GM21786 (cell line): ENCODE data around the gene DUSP2.

Source experiments
- ATAC-seq: cut with Tn5 transposase; IDR thresholded peaks from one replicate; pipeline ENCODE4 v1.9.1; 2021; ENCODE audit not compliant: unreplicated experiment

The DUSP2 gene

DNA sequence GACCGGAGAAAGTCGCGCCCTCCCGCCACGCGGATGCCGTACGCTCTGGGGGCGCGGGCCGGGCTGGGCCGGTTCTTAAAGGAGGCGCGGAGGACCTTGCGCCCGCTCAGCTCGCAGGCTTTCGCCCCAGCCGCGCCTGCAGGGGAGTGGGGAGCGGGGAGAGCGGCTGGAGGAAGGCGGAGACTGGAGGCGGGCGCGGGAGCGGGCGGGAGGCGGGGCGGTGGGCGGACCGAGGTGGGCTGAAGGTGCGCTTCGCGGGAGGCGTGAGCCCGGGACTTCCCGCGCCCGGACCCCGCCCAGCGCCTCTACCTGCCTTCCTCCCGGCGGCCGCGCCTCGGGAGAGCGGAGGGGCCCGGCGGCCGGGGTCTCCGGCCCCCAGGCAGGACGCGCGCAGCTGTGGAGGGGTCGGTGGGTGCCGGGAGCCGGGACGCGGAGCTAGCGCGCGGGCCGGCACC, 28.8 kb downstream of the DUSP2 start, which contains the start of gene ADRA2B:
Gene ADRA2B (minus strand): TSS at position 148 of the 455 bp plus-strand sequence. CDS start 422 bp downstream, outside the sequence.
- ATAC-seq: no peak

DNA sequence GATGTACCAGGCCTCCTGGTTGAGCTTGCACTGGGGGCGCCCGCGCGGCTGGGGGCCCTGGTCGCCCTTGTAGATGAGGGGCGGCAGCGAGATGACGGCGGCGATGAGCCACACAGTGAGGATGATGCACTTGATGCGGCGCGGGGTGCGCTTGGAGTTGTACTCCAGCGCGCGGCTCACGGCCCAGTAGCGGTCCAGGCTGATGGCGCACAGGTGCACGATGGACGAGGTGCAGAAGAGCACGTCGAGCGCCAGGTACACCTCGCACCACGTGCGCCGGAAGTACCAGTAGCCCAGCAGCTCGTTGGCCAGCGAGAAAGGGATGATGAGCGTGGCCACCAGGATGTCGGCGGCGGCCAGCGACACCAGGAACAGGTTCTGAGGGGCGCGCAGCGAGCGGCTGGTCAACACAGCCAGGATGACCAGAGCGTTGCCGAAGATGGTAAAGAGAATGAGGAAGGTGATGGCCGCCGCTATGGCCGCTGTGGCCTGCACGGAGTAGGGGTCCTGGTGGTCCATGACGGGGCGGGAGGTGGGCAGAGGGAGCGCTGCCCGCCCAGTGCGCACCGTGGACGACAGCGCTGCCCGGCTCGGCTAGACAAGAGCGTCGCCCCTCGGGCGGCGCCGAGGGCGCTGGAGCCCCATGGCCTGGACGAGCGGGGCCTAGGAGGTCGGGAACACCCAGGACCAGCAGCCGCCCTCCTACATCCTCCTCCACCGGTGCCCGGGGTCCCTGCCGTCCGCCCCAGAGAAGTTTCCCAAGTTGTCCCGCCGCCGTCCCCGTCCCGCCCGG, 29.4 kb downstream of the DUSP2 start:
- ATAC-seq: no peak

DNA sequence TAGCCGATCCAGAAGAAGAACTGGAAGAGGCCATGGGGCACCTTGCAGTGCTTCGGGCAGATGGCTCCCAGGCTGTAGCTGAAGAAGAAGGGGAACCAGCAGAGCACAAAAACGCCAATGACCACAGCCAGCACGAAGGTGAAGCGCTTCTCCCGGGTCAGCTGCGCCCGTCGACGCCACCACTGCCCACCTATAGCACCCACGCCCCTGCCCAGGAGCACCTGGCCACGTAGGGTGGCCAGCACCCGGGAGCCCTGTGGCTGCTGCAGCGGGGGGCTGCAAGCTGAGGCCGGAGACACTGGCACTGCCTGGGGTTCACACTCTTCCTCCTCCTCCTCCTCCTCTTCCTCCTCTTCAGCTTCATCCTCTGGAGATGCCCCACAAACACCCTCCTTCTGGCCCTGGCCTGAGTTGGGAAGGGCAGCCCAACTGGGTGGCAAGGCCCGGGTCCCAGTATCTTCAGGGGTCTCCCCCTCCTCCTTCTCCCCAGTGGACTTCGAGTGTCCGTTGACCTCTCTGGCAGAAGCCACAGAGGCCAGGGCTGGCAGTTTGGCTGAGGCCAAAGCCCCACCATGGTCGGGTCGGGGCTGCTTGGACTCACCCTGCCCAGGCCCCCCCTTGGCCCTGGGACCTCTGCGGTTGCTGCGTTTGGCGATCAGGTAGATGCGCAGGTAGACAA, 30.2 kb downstream of the DUSP2 start:
- ATAC-seq: no peak

DNA sequence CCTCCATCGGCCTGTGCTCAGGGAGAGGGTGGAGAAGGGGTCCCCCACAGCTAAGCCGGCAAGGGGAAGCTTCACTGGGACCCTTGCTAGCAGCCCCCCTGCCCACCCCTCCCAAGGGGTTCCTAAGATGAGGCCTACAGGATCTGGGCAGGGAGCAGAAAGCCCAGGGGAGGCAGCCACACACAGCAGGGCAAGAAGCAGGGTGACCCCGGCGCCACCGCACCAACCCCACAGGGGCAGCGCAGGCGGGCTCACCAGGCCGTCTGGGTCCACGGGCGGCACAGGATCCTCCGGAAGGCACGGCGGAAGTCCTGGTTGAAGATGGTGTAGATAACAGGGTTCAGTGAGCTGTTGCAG, 30.7 kb downstream of the DUSP2 start:
- no peak for ATAC-seq

DNA sequence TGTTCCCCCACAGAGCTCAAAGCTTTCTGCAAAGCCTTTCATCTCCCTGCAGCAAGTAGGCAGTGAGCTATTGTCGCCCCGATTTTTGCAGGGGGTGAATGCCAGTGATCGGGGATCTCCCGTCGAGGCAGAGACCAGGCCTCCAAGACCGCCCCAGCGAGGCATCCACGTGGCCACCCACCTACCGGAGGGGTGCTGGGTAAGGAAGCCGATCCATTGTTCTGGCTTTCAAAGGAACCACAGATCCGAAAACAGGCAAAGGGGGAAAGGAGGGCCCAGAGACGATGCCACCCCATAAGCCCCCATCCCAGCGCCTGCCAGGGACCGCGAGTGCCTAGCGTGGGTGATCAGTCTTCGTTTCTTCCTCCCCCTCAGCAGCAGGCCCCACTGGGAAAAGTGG, 31.3 kb downstream of the DUSP2 start:
- ATAC-seq: no peak

DNA sequence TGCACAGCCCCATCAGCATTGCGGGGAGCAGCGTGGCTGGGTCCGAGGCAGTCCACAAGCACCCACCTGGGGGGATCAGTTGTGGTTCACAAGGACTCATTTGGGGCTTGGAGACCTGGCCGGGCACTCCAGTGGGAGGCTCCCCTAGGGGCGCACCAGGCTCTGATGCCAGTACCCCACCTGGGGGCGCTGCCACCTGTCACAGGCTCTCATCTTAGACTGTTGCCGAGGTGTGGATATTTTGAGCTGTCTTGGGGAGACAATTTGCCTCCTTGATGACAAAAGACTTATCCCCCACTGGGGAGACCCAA, 31.9 kb downstream of the DUSP2 start:
- ATAC-seq: no peak

DNA sequence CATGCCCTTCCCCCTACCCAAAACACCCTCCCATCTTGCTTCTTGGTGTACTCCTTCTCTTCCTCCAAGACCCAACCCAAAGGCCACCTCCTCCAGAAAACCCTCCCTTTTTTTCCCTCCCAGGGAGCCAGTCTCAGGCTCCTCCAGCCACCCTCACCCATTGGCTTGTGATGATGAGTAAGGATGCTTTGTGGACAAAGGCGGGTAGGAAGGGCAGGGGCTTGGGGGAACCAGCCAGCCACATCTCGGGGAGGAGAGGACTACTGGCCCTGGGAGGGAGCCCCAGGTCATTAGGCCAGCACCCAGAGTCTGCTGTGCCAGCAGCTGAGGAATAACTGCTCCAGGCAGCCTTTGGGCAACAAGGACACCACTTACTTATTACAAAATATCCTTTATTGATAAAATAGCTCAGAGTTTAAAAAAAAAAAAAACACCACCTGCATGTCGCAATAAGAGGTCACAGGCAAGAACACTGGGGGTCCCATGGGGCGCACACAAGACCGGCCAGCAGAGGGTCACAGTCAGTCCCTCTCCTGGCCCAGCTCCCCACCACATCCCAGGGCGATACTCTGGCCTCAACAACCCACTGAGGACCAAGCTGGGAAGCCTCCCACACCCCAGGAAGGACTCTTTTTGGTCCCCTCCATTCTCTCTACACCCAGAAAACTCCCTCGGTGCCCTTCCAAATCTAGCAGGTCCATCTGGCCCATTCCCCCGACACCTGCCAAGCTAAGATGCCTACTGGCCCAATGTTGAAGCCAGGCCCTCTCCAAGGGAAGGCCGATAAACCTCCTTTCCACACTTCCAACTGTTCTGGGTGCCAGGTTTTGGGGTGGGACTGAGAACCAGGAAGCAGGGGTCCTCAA, 32.5 kb downstream of the DUSP2 start:
- ATAC-seq: no peak

DNA sequence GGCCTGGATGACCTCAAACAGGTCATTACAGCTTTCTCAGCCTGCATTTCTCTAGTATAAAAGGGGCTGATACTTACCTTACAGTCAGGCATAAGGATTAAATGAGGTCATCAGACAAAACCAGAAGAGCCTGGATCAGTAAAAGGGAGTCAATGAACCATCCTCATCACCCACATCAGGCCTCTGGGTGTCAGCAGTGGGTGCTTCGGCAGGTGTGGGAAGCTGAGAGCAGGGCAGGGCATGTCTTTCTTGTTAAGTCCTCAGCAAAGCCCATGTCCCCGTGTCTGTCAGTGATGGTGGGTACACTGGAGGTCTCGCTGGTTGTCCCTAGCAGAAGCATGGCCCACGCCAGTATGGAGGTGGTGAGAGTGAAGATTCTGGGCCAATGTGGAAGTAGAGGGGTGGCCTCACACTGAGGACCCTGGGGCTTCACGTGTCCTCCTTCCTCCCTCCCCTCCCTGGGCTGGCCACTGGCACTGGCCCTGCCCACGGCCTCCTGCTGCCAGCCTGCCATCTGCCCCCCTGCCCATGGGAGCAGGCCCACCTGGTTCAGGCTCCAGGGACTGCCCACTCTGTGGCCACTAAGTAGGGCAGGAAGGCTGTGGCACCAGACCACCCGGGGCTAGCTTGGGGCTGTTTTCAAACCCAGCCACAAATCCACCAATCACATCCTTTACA, 33.3 kb downstream of the DUSP2 start:
- ATAC-seq: no peak

DNA sequence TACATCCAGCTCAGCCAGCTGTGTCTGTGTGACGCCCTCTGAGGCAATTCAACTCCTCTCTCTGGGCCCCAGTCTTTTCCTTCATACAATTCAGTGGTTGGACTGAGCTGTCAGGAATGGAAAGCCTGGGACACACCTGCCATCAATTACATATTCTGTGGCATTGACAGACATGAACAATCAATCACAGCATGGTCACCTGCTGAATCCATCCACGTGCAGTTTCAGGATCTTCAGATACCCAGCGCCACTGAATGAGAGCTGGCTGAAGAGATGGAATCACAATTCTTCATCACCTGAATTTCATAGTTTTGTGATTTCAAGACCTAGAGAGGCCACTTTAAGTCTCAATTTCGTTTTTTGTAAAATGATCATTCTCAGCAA, 34.0 kb downstream of the DUSP2 start:
- ATAC-seq: no peak

DNA sequence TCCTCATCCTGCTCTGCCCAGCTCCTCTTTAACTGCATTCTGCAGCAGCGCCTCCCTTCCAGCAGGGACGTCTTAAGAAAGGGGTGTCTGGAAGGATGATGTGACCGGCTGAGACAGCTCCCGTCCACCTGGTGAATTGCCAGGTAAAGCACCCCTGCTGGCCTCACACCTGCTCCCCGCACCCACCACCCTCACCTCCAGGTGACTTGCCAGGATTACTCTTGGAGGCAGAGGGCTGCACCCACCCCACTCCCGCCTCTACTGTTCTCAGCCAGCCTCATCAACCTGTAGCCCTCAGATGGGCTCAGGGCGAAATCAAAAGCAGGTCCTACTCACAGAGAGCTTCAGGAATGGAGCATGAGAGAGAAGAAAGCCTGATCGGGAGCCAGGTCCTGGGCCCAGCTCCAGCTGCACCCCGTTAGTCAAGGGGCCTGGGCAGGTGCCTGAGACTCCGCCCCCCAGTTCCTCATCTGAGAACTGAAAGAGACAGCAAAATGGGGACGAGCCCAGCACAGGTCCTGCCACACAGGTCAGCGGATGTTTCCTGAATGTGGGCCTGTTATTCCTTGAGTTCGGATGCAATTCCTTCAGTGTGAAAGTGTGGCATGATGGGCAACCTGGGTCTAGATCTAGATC, 34.5 kb downstream of the DUSP2 start:
- ATAC-seq: no peak

DNA sequence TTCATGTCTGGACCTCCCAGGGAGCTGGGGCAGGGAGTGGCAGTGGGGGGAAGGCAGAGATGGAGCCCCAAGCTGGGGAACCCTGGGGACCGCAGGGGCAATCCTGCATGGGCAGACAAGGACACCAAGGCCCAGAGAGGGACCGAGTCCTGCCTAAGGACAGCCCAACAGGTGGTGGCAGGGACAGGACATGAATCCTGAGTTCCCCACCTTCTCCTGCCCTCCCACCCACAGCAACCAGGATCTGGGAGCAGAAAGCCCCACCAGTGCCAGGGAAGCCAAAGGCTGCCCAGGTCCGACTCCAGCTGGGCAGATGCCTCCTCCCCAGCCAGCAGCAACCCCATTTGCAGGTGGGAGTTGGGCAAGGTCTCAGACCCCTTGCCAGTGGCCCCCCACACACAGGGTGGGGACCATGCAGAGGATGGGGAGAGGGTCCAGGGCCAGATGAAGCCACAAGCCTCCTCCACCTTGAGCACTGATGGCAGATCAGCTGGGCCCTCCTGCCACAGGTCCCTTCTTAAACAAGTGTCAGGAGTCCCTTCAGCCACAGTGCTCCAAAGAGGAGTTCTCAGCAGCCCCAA, 35.2 kb downstream of the DUSP2 start:
- ATAC-seq: no peak

DNA sequence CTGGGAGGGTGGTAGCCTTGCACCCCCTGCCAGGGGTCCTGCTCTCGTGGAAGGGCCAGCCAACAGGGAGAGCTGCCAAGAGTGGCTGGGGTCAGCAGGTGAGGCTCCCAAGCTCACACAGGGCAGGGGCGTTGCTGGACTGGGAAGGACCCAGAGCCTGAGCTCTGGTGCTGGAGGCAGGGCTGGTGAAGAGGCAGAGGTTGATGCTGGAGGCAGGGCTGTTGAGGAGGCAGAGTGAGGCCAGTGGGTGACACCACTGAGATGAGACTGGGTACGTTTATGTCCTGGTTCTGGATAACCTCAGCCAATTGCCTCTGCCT, 35.9 kb downstream of the DUSP2 start:
- no peak for ATAC-seq

DNA sequence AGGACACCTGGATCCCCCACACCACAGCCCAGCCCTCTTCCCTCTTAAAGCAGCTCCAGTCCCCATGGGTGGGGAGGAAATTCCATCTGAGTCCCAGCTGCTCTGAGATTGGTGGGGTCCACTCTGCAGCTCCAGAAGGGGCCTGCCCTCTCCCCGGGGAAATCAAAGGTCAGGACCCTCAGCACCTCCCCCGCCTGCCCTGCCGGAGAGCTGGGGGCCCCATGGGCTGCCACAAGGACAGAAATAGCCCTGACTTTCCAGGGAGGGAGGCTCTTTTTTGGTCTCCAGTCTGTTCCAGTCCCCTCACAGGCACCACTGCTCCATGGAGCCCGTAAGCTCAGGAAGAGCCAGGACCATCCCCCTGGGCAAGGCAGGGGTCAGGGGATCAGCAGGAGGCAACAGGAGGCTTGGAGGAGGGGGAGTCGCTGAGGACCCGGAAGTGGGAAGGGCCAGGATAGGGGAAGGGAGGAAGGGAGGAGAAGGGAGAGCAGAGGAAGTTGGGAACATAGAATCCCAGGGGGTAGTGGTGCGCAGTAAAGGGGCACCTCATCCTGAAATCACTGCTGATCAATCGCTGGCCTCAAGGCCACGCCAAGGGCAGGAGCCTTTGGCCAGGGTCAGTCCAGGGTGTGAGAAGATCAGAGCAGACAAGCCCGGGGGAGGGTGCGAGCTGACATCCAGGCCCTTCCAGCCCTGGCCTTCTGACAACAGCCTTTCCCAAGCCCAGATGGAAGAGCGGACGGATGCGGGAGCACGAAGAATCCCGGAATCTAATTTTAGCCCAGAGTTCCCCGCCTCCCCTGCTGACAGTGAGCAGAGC, 36.5 kb downstream of the DUSP2 start:
- no peak for ATAC-seq

DNA sequence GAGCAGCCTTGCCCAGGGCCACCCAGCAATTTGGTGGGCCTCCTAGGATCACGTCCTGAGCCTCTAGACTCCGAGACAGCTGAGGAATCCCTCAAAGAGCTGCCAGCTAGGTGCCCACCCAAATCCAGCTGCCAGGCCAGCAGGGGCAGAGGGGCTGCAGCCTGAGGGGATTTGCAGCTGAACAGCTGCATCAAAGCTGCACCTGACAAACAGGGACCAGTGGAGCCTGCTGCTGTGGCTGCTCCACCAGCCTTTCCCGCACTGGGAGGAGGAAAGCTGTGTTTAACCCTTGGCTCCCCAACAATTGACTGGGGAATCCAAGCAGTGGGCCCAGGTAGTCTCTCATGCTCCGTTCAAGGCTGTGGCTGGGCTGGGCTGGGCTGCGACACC, 37.1 kb downstream of the DUSP2 start:
- ATAC-seq: no peak

DNA sequence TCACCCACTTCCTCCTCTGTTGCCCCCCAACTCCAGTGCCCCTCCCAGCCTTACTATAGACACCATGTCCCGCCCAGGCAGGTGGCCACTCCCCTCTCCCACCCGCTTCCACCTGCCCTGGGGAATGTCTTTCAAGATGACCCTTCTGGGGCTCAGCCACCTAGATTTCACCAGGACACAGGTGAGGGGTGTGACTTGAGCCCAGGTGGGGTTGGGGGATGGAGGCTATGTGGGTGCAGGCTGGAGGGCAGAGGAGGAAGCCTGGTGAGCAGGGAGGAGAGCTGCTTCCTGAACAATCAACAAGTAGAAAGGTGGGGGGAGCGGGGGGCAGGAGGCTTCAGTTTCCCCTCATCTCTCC, 37.6 kb downstream of the DUSP2 start:
- no peak for ATAC-seq

DNA sequence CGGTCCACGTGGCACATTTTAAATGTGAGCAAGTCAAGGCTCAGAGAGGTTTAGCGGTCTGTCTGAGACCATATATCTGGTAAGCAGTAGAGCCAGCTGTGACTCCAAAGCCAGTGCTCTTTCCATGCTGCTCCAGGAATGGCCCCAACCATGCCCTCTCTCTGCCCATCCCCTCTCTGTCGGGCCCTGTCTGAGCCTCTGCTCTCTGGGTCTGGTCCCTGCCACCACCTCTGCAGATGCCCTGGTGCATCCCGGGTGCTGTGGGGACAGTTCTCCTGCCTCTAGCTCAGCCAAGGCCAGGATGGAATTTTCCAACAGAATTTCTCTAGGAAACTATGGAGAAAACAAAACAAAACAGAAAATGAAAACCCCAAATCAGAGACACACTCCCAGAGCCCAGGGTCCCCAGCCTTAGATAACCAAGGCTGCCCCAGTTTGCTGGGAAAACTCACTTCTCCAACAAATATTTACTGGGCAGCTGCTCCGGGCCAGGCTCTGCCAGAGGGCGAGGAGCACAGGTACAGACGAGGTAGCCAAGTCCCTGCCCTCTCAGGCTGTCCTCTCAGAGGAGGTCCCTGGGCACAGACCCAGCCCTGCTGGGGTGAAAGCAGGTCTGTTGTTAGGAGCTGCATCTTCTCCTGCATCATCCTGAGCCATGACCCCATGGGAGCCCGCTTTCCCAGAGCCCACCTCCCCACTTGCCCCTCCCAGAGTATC, 38.1 kb downstream of the DUSP2 start:
- ATAC-seq: no peak

DNA sequence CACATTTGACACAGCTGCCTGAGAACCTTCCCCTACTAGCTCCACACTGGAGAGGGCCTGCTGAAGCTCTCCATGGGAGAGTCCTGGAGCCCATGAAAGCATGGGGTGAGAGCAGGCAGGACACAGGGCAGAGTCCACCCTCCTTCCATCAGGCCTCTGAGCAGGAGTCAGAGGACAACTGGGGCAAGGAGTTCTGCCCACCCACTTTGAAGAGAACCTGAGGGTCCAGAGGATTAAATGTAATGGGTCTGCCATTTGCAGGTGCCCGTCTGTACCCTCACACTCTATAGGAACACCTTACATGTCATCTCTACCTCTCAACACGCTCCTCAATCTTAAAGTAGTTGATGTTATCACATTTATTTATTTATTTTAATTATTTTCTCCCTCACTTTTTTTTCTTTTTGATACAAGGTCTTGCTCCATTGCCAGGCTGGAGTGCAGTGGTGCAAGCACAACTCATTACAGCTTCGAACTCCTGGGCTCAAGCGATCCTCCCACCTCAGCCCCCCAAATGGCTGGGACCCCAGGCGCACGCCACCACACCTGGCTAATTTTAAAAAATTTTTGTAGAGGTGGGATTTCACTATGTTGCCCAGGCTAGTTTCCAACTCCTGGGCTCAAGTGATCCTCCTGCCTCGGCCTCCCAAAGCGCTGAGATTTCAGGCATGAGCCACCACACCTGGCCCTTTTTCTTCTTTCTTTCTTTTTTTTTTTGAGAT, 39.1 kb downstream of the DUSP2 start:
- ATAC-seq: no peak

DNA sequence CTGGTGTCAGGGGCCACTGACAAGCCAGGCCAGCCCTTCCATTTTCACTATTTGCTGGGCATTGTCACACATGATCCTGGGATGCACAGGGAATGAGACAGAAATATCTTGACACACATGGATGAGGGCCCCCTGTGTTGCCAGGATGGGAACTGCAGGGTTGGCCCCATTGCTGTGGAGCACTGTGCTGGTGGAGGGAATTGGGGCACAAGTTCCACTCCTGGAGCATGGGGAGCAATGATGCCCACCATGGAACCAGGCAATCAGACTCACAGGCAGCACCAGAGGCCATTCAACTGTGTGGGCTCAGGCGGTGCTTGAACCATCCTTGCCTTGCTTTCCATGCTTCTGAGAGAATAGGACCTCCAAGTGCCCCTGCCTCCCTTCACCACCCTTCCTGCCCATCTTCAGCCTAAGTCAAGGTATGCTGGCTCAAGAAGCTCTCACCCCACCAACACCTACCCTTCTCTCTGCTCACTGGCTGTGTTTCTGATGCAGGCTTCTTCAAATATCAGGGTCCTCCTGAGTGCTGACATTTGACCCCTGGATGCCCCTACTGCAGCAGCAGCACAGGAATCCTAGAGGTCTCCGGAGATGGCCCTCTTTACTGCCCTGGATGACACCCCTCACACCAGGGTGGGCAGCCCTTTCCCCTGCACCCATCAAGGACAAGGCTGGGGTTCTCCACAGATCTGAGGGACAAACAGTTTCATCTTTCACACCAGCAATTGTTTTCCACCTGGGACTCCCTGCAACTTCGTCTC, 39.9 kb downstream of the DUSP2 start:
- no peak for ATAC-seq
